Activated T-cell treated with anti-CD3 and anti-CD28 coated beads, Interleukin-2, amount 50 U/mL, for 48 hours (primary cell): ENCODE results near the gene STK11.
A peak's percentile ranks its signal among the peaks of the same experiment; 100 is the strongest.

Source experiments
- DNase-seq, 2 experiments: peaks; one replicate each; pipeline ENCODE4 v3.0.0-alpha.2; 2020

STK11 gene

DNA sequence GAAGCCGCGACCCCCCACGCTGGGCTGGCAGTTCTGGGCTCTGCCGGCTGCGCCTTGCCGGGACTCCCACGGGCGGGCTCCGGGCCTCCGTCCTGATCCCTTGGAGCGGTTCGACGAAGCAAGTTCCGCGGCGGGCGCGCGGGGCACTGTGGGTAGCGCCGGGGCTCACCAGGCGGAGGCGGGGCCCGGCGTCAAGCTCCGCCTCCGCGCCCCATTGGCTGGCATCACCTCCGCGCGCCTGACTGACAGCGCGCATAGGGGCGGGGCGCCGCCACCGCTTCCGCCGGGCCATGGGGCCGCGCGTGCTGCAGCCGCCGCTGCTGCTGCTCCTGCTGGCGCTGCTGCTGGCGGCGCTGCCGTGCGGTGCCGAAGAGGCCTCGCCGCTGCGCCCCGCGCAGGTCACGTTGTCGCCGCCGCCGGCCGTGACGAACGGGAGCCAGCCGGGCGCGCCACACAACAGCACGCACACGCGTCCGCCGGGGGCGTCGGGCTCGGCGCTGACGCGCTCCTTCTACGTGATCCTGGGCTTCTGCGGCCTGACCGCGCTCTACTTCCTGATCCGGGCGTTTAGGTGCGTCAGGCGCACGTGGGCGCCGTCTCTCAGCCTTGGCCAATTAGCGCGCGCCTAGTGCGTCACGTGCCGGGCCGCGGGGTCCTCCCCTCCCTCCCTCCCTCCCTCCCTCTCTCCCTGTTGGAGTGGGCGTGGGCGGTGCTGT, 69.8 kb downstream of the STK11 start, which contains the start of gene FAM174C:
Gene FAM174C, plus strand, starts transcription at position 271 of the 716 bp plus-strand sequence. Its CDS starts 20 bp downstream, at position 291.
- peak; percentile 94 to 96 for DNase-seq

DNA sequence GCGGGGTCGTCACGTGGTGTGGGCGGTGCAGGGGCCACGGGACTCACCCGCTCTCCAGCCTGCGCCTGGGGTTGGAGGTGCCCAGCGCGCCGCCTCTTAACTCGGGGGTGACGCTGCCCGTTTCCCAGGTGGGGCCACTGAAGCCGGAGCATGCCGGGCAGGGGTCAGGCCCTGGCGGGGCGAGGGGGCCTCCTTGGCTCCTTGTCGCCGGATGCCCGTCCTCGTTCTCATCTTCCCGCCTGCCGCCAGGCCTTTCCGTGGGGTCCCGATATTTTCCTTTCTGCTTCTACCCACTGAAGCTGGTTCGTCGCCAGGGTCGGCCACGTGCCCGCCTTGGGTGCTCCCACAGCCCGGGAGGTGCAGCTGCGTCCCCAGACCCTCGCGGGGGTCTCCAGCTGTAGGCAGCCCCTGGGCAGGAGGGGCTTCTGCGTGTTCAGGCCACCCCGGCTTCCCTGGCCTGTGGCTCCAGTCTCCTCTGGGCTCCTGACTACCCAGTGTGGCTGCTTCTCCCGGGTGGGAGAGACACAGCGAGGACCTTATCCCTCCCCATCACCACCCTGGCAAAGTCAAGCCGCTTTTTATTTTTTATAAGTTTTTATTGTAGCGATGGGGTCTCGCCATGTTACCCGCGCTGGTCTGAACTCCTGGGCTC, 70.5 kb downstream of the STK11 start:
- no peak for DNase-seq

- peak in 1 of 2 experiments; percentile 62 for DNase-seq
Measured at GRCh38 chr19:1276628-1277022, 71.0 kb downstream of the STK11 start.

- no peak for DNase-seq
Measured at GRCh38 chr19:1277061-1277460, 71.5 kb downstream of the STK11 start.
